ENCODE measurements around the gene GNPTG. TPM values are rescaled to one million over a fixed set of nuclear protein-coding genes. Genes with fewer than 3 reads are reported as not detected.

The GNPTG gene
- total and polyA plus RNA-seq, 2 of the 8 experiments (the other 6 are each of a cell fraction or from before 2014, with no cell fraction given): 26.2 to 51.2 TPM

DNA sequence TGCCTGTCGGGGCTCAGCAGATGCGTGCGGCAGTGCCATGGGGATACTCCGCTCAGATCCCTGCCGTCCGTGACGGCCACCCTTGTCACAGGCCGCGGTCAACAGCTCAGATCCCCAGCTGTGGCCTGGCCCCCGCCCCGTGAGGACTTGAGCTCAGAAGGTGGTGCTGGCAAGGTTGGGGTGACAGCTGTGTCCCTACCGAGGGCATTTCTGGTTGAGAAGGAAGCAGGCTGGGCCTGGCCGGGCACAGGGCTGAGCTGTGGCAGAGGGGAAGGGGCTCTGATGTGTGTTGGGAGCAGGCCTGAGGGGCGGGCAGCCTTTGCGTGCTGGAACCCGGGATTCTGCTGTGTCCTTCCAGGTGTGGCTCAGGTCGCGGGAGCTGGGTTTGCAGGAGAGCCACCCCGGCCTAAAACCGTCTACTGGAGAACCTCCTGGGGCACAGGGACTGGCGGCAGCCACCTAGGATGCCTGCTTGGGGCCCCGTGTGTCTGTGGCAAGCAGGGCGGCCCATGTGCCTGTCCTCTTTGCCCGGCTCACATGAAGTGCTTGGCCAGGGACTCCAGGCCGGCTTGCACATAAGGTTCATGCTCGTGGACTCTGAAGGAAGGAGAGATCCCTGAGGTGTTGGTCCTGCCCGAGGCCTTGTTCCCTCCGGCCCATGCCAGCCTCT is 37.2 kb upstream of the GNPTG start:
- no peak overlapping the region for H4K5ac ChIP-seq (ENCODE audit: insufficient read length, low read depth, low read length)
- H3K4me2 ChIP-seq (ENCODE audit: insufficient read depth in 1 of 2, low read depth in 2 of 2, low read length in 2 of 2): no peak overlapping the region
- H3K18ac ChIP-seq (ENCODE audit: extremely low read depth, low read length): no peak overlapping the region
- FAIRE-seq (no peak), DNase-seq (ENCODE audit: low read depth in 1 of 2, low spot score in 2 of 2) (no peak)
- peaks cover 0 to 12% (median 5%) of the 10 kb centered on the region in 4 experiments; a peak in 5 of 7 replicates for H3K4me1 ChIP-seq (replicated peaks in 1 of 4; ENCODE audit: control insufficient read depth in 3 of 4, insufficient read depth in 4 of 4, low read length in 3 of 4)
- H3K4me3 ChIP-seq (ENCODE audit: extremely low read depth in 1 of 4, insufficient read depth in 2 of 4, low read depth in 3 of 4, low read length in 4 of 4): no peak overlapping the region
- CTCF ChIA-PET (ENCODE audit: partially characterized antibody): interaction anchor here (0.8 to 1.2 kb wide), 3 partner anchors 16 to 127 kb away, joined by 3 to 4 read pairs (median 4); no protein-coding TSS in a partner anchor
- H3K9me3 ChIP-seq (ENCODE audit: insufficient read depth in 2 of 2, low read depth in 1 of 2, low read length in 1 of 2): no peaks in the 10 kb centered on the region
- H4K20me1 ChIP-seq (replicated peaks in 1 of 2; ENCODE audit: control insufficient read depth in 1 of 2, insufficient read depth in 2 of 2, low read length in 2 of 2): peaks cover 60 to 70% of the 10 kb centered on the region in 2 experiments
- no peak overlapping the region; the same call in 1 of the 2 replicates for H3K27ac ChIP-seq (ENCODE audit: low read depth, low read length)
- H3K27me3 ChIP-seq (replicated peaks in 1 of 4; ENCODE audit: control insufficient read depth in 3 of 4, extremely low read depth in 1 of 4, insufficient read depth in 3 of 4, low read length in 3 of 4): no peaks in the 10 kb centered on the region
- H4K8ac ChIP-seq (ENCODE audit: extremely low read depth, insufficient read depth, low read length): no peak overlapping the region
- H3K4ac ChIP-seq (replicated peaks; ENCODE audit: insufficient read length, low read depth, low read length): no peak overlapping the region
- peaks cover 11% of the 10 kb centered on the region for H3K79me1 ChIP-seq (ENCODE audit: low read depth, low read length)
- H3K9ac ChIP-seq (replicated peaks in 1 of 4; ENCODE audit: extremely low read depth in 1 of 4, low read depth in 3 of 4, low read length in 3 of 4): no peak overlapping the region
- H3K79me2 ChIP-seq (ENCODE audit: control insufficient read depth in 1 of 2, insufficient read depth in 2 of 2, low read length in 2 of 2): peaks cover 36 to 76% of the 10 kb centered on the region in 2 experiments
- no peak overlapping the region for H2BK15ac ChIP-seq (ENCODE audit: low read length)
- no peak overlapping the region for H2BK12ac ChIP-seq (ENCODE audit: low read depth, low read length)
- no peak overlapping the region for H2BK120ac ChIP-seq (replicated peaks; ENCODE audit: low read depth, low read length)
- no peak overlapping the region for H2AK5ac ChIP-seq (ENCODE audit: low read depth, low read length)
- H3K56ac ChIP-seq (replicated peaks; ENCODE audit: insufficient read length, low read depth, low read length): no peak overlapping the region
- H2AFZ ChIP-seq (ENCODE audit: low read length): no peak overlapping the region
- WGBS, 2 experiments (ENCODE audit: extremely low coverage in 1 of 2, insufficient coverage in 1 of 2, insufficient read length in 1 of 2, insufficient replicate concordance in 2 of 2, low coverage in 1 of 2, low lambda C conversion rate in 2 of 2, missing lambda C conversion rate in 1 of 2): 93% methylated on average over 25 of the region's 28 CpGs; no CpG with 5 or more reads in 1 of the 2 experiments
- H3K23me2 ChIP-seq (ENCODE audit: low read depth, low read length): peaks cover 12% of the 10 kb centered on the region
- TF ChIP-seq POLR2AphosphoS5 (IDR thresholded peaks at IDR 0.05; ENCODE audit: low read depth, low read length) (peak; percentile 24; the same call in 1 of the 2 replicates), CHD2 (IDR thresholded peaks at IDR 0.05; ENCODE audit: low read length) (no peak)
- POLR2A ChIA-PET (ENCODE audit: partially characterized antibody): interaction anchor here (0.9 to 11.4 kb wide), 4 partner anchors 11 to 49 kb away, joined by 3 to 106 read pairs (median 16); no protein-coding TSS in a partner anchor
- no peak overlapping the region for H2BK20ac ChIP-seq (ENCODE audit: low read length)
- H3K23ac ChIP-seq (ENCODE audit: insufficient read length): no peak overlapping the region
- H3K14ac ChIP-seq (ENCODE audit: insufficient read length): no peak overlapping the region
- peaks cover 40 to 67% (median 54%) of the 10 kb centered on the region in 4 experiments for H3K36me3 ChIP-seq (ENCODE audit: control insufficient read depth in 2 of 4, insufficient read depth in 4 of 4, low read length in 3 of 4)
- H2BK5ac ChIP-seq (ENCODE audit: low read depth, low read length): no peak overlapping the region
- no peak overlapping the region for H4K91ac ChIP-seq (replicated peaks; ENCODE audit: insufficient read length, low read length)
